HEK293 (cell line): ENCODE measurements around the gene VWA3B.

ENCODE experiments used
- CTCF ChIA-PET: fragments of 350-600 bp; formaldehyde crosslinking; extraction: SDS; loops from one replicate; lab custom pipeline; 2021; ENCODE audit warnings: antibody characterized with exemption; lab: Yijun Ruan, JAX
- POLR2A ChIA-PET: fragments of 300-600 bp; formaldehyde crosslinking; extraction: SDS; loops from one replicate; lab custom pipeline; 2020; ENCODE audit warnings: antibody characterized with exemption, inconsistent platforms; lab: Yijun Ruan, JAX
- H3K27ac ChIP-seq: fragments of 200-500 bp; sonication (Bioruptor generic); 2 replicates; pipeline ENCODE4 v1.5.1; 2014; ENCODE audit warnings: low read depth, low read length, control low read depth, inconsistent platforms; ENCODE audit errors: extremely low read depth
- H3K36me3 ChIP-seq, 2 experiments: fragments of 200-500 bp in 1 of 2; sonication (Bioruptor generic) in 1 of 2; 1 replicate in 1 of 2; 2 replicates in 1 of 2; pipeline ENCODE4 v1.5.1; 2014 to 2017; ENCODE audit warnings: inconsistent platforms in 2 of 2, low read length in 2 of 2; ENCODE audit not compliant: control insufficient read depth in 2 of 2, insufficient read depth in 1 of 2
- H3K4me1 ChIP-seq: fragments of 200-500 bp; sonication (Bioruptor generic); 2 replicates; pipeline ENCODE4 v1.5.1; 2014; ENCODE audit warnings: mild to moderate bottlenecking, low read length, inconsistent platforms; ENCODE audit not compliant: control insufficient read depth, insufficient read depth
- H3K4me3 ChIP-seq: 2 replicates; pipeline ENCODE4 v1.5.1; 2011; ENCODE audit warnings: low read depth, mild to moderate bottlenecking, control low read depth, low read length, moderate library complexity
- H3K9me3 ChIP-seq: fragments of 200-500 bp; sonication (Bioruptor generic); 2 replicates; pipeline ENCODE4 v1.5.1; 2014; ENCODE audit warnings: low read depth, low read length, inconsistent platforms; ENCODE audit not compliant: control insufficient read depth, insufficient read depth
- CTCF ChIP-seq: fragments of 450-650 bp; formaldehyde crosslinking; IDR thresholded peaks from 2 replicates; pipeline ENCODE4 v1.5.1; 2016; ENCODE audit warnings: missing biosample characterization, missing genetic modification characterization
- GLI4 ChIP-seq: fragments of 450-650 bp; formaldehyde crosslinking; IDR thresholded peaks from 2 replicates; pipeline ENCODE4 v1.5.1; 2016; ENCODE audit warnings: missing biosample characterization, missing genetic modification characterization
- KLF7 ChIP-seq: fragments of 450-650 bp; formaldehyde crosslinking; IDR thresholded peaks from 2 replicates; pipeline ENCODE4 v1.5.1; 2016; ENCODE audit warnings: missing biosample characterization, missing genetic modification characterization, borderline replicate concordance
- ZBTB49 ChIP-seq: fragments of 450-650 bp; formaldehyde crosslinking; IDR thresholded peaks from 2 replicates; pipeline ENCODE4 v1.5.1; 2016; ENCODE audit warnings: missing biosample characterization, missing genetic modification characterization, low read depth
- ZFP3 ChIP-seq: fragments of 450-650 bp; formaldehyde crosslinking; IDR thresholded peaks from 2 replicates; pipeline ENCODE4 v1.5.1; 2016; ENCODE audit warnings: low read depth, missing biosample characterization, missing genetic modification characterization
- ZNF132 ChIP-seq: fragments of 450-650 bp; formaldehyde crosslinking; IDR thresholded peaks from 2 replicates; pipeline ENCODE4 v1.5.1; 2017; ENCODE audit warnings: missing biosample characterization, missing genetic modification characterization, borderline replicate concordance
- ZNF157 ChIP-seq: fragments of 450-650 bp; formaldehyde crosslinking; IDR thresholded peaks from 2 replicates; pipeline ENCODE4 v1.5.1; 2016; ENCODE audit warnings: missing biosample characterization, missing genetic modification characterization
- ZNF214 ChIP-seq: fragments of 450-650 bp; formaldehyde crosslinking; IDR thresholded peaks from 2 replicates; pipeline ENCODE4 v1.5.1; 2017; ENCODE audit warnings: missing biosample characterization, mild to moderate bottlenecking, missing genetic modification characterization, borderline replicate concordance
- ZNF350 ChIP-seq: fragments of 450-650 bp; formaldehyde crosslinking; IDR thresholded peaks from 2 replicates; pipeline ENCODE4 v1.5.0; 2017; ENCODE audit warnings: missing biosample characterization, mild to moderate bottlenecking, missing genetic modification characterization
- ZNF391 ChIP-seq: fragments of 450-650 bp; formaldehyde crosslinking; IDR thresholded peaks from 2 replicates; pipeline ENCODE4 v1.5.1; 2016; ENCODE audit warnings: low read depth, missing biosample characterization, missing genetic modification characterization, borderline replicate concordance
- ZNF449 ChIP-seq: fragments of 450-650 bp; formaldehyde crosslinking; IDR thresholded peaks from 2 replicates; pipeline ENCODE4 v1.5.1; 2017; ENCODE audit warnings: missing biosample characterization, mild to moderate bottlenecking, missing genetic modification characterization, moderate library complexity
- ZNF560 ChIP-seq: fragments of 450-650 bp; formaldehyde crosslinking; IDR thresholded peaks from 2 replicates; pipeline ENCODE4 v1.5.1; 2017; ENCODE audit warnings: missing biosample characterization, missing genetic modification characterization, borderline replicate concordance
- ZNF571 ChIP-seq: fragments of 450-650 bp; formaldehyde crosslinking; IDR thresholded peaks from 2 replicates; pipeline ENCODE4 v1.5.0; 2017; ENCODE audit warnings: missing biosample characterization, missing genetic modification characterization
- ZNF629 ChIP-seq: fragments of 450-650 bp; formaldehyde crosslinking; IDR thresholded peaks from 2 replicates; pipeline ENCODE4 v1.5.1; 2017; ENCODE audit warnings: missing biosample characterization, missing genetic modification characterization
- ZNF658 ChIP-seq: fragments of 450-650 bp; formaldehyde crosslinking; IDR thresholded peaks from 2 replicates; pipeline ENCODE4; 2016; ENCODE audit warnings: missing biosample characterization, missing genetic modification characterization
- ZSCAN4 ChIP-seq: fragments of 450-650 bp; formaldehyde crosslinking; IDR thresholded peaks from 2 replicates; pipeline ENCODE4 v1.5.1; 2017; ENCODE audit warnings: missing biosample characterization, missing genetic modification characterization
- ZSCAN5A ChIP-seq: fragments of 450-650 bp; formaldehyde crosslinking; IDR thresholded peaks from 2 replicates; pipeline ENCODE4 v1.5.1; 2016; ENCODE audit warnings: missing biosample characterization, missing genetic modification characterization

The VWA3B gene

GRCh38 chr2:98140210-98140609, 53.2 kb downstream of the VWA3B start (continued):
- TF ChIP-seq ZFP3 = no peak
- TF ChIP-seq ZNF350 = no peak
- TF ChIP-seq ZNF658 = no peak
- no peak for TF ChIP-seq ZBTB49 (tag by site-specific recombination)
- TF ChIP-seq KLF7 (tag by site-specific recombination) = no peak
- TF ChIP-seq ZNF132 (tag by site-specific recombination) = no peak

GRCh38 chr2:98142106-98142791, 55.3 kb downstream of the VWA3B start:
- Histone ChIP-seq H3K4me1 (no peaks in the 10 kb centered on the region), H3K4me3 (no peak overlapping the region), H3K9me3 (no peaks in the 10 kb centered on the region), H3K36me3 (no peaks in the 10 kb centered on the region), H3K27ac (no peak overlapping the region)
- TF ChIP-seq ZNF157 (tag by site-specific recombination) (no peak), GLI4 (tag by site-specific recombination) (no peak), ZNF560 (tag by site-specific recombination) (no peak), ZNF658 (no peak), ZNF350 (no peak), ZNF391 (tag by site-specific recombination) (no peak), ZNF214 (tag by site-specific recombination) (no peak), ZSCAN4 (tag by site-specific recombination) (no peak)
- POLR2A ChIA-PET = no interaction called here
- CTCF ChIA-PET = no interaction called here

GRCh38 chr2:98145070-98145469, 58.1 kb downstream of the VWA3B start:
- POLR2A ChIA-PET = no interaction called here
- CTCF ChIA-PET = no interaction called here
- no peak overlapping the region for H3K4me3 ChIP-seq

More at GRCh38 chr2:98145070-98145469, 58.1 kb downstream of the VWA3B start:
- Histone ChIP-seq H3K27ac (no peak overlapping the region), H3K36me3 (no peaks in the 10 kb centered on the region), H3K4me1 (no peaks in the 10 kb centered on the region), H3K9me3 (no peaks in the 10 kb centered on the region)
- TF ChIP-seq ZNF449 (tag by site-specific recombination) = no peak
- no peak for TF ChIP-seq ZNF629 (tag by site-specific recombination)
- TF ChIP-seq ZSCAN5A = no peak
- TF ChIP-seq ZNF571 = no peak
- no peak for TF ChIP-seq CTCF (tag by site-specific recombination)
